H1 (cell line): ENCODE results near the gene ALOX5. TPM values are rescaled to one million over a fixed set of nuclear protein-coding genes. Genes with fewer than 3 reads are reported as not detected.

Experiments used
- CTCF ChIA-PET: fragments of 300-600 bp; sonication (Branson Sonifier 250); formaldehyde crosslinking; loops from one replicate; lab custom pipeline; 2021; ENCODE audit not compliant: partially characterized antibody; lab: Charles Lee
- POLR2A ChIA-PET: fragments of 300-600 bp; sonication (Branson Sonifier 250); formaldehyde crosslinking; loops from one replicate; lab custom pipeline; 2021; ENCODE audit warnings: inconsistent platforms; ENCODE audit not compliant: partially characterized antibody; lab: Charles Lee
- DNase-seq, 2 experiments: peaks; one replicate each; pipeline versions ENCODE4 v3.0.0 to v3.0.0-alpha.2; 2010 to 2022; ENCODE audit warnings: low spot score in 2 of 2, low read depth in 1 of 2, mixed read lengths in 1 of 2
- FAIRE-seq: peaks from 2 replicates; lab custom pipeline; 2011; peaks lifted over from hg19 to GRCh38; lab: Jason Lieb, UNC
- H2AFZ ChIP-seq: 2 replicates; pipeline ENCODE4 v1.8.1; 2012; ENCODE audit warnings: low read length, inconsistent platforms
- H2AK5ac ChIP-seq: 2 replicates; pipeline ENCODE4 v1.6.1; 2013; ENCODE audit warnings: low read depth, low read length
- H2BK120ac ChIP-seq: replicated peaks from 2 replicates; pipeline ENCODE3; 2013; ENCODE audit warnings: low read depth, low read length, inconsistent platforms
- H2BK12ac ChIP-seq: 2 replicates; pipeline ENCODE4 v1.6.1; 2013; ENCODE audit warnings: low read depth, low read length
- H2BK15ac ChIP-seq: 2 replicates; pipeline ENCODE4 v1.6.1; 2013; ENCODE audit warnings: low read length
- H2BK20ac ChIP-seq: 2 replicates; pipeline ENCODE4 v1.6.1; 2013; ENCODE audit warnings: low read length
- H2BK5ac ChIP-seq: 2 replicates; pipeline ENCODE4 v1.6.1; 2013; ENCODE audit warnings: low read depth, low read length
- H3K14ac ChIP-seq: 2 replicates; pipeline ENCODE4 v1.6.1; 2013; ENCODE audit warnings: inconsistent platforms; ENCODE audit not compliant: insufficient read length
- H3K18ac ChIP-seq: 2 replicates; pipeline ENCODE4 v1.6.1; 2013; ENCODE audit warnings: low read length; ENCODE audit errors: extremely low read depth
- H3K23ac ChIP-seq: 2 replicates; pipeline ENCODE4 v1.6.1; 2013; ENCODE audit warnings: inconsistent platforms; ENCODE audit not compliant: insufficient read length
- H3K23me2 ChIP-seq: 2 replicates; pipeline ENCODE4 v1.6.1; 2013; ENCODE audit warnings: low read depth, low read length
- H3K27ac ChIP-seq: 2 replicates; pipeline ENCODE4 v1.6.1; 2011; ENCODE audit warnings: low read depth, low read length, inconsistent platforms
- H3K27me3 ChIP-seq, 4 experiments: replicated peaks in 1 of 4; 1 replicate in 1 of 4; 2 replicates in 3 of 4; pipeline versions ENCODE4 v1.6.1 to v1.8.1; 2011 to 2013; ENCODE audit warnings: low read length in 3 of 4, mild to moderate bottlenecking in 3 of 4, inconsistent platforms in 2 of 4, mixed read lengths in 2 of 4, moderate library complexity in 1 of 4; ENCODE audit not compliant: control insufficient read depth in 3 of 4, insufficient read depth in 3 of 4; ENCODE audit errors: extremely low read depth in 1 of 4
- H3K36me3 ChIP-seq, 4 experiments: 2 replicates each; pipeline versions ENCODE4 v1.6.1 to v1.8.1; 2011 to 2013; ENCODE audit warnings: mild to moderate bottlenecking in 4 of 4, low read length in 3 of 4, moderate library complexity in 2 of 4, control low read depth in 1 of 4, inconsistent platforms in 1 of 4; ENCODE audit not compliant: insufficient read depth in 4 of 4, control insufficient read depth in 2 of 4
- H3K4ac ChIP-seq: replicated peaks from 2 replicates; pipeline ENCODE3; 2013; ENCODE audit warnings: low read length, low read depth, mixed read lengths, inconsistent platforms; ENCODE audit not compliant: insufficient read length
- H3K4me1 ChIP-seq, 4 experiments: replicated peaks in 1 of 4; 1 replicate in 1 of 4; 2 replicates in 3 of 4; pipeline versions ENCODE4 v1.6.1 to v1.8.1; 2011 to 2013; ENCODE audit warnings: low read length in 3 of 4, inconsistent platforms in 2 of 4, mixed read lengths in 1 of 4; ENCODE audit not compliant: insufficient read depth in 4 of 4, control insufficient read depth in 3 of 4
- H3K4me2 ChIP-seq, 2 experiments: 2 replicates each; pipeline versions ENCODE4 v1.6.1 to v1.8.1; 2011 to 2013; ENCODE audit warnings: low read depth in 2 of 2, low read length in 2 of 2, control low read depth in 1 of 2, inconsistent platforms in 1 of 2, mild to moderate bottlenecking in 1 of 2; ENCODE audit not compliant: insufficient read depth in 1 of 2
- H3K4me3 ChIP-seq, 4 experiments: fragments of 200-600, 300-600 bp in 1 of 4; sonication (generic), shearing (Covaris generic), sonication (Bioruptor Twin) in 1 of 4; 2 replicates each; pipeline versions ENCODE4 v1.5.1 to v1.8.1; 2011 to 2016; ENCODE audit warnings: low read length in 4 of 4, low read depth in 3 of 4, control low read depth in 2 of 4, inconsistent platforms in 2 of 4, mild to moderate bottlenecking in 2 of 4, mixed read lengths in 1 of 4, moderate library complexity in 1 of 4; ENCODE audit not compliant: insufficient read depth in 2 of 4; ENCODE audit errors: extremely low read depth in 1 of 4
- H3K56ac ChIP-seq: replicated peaks from 2 replicates; pipeline ENCODE3; 2013; ENCODE audit warnings: low read depth, mild to moderate bottlenecking, mixed read lengths, low read length, inconsistent platforms; ENCODE audit not compliant: insufficient read length
- H3K79me1 ChIP-seq: 2 replicates; pipeline ENCODE4 v1.6.1; 2013; ENCODE audit warnings: low read depth, low read length, control low read depth
- H3K79me2 ChIP-seq, 2 experiments: 2 replicates each; pipeline versions ENCODE4 v1.6.1 to v1.8.1; 2012 to 2013; ENCODE audit warnings: low read length in 2 of 2, mild to moderate bottlenecking in 2 of 2, inconsistent platforms in 1 of 2; ENCODE audit not compliant: insufficient read depth in 2 of 2, control insufficient read depth in 1 of 2
- H3K9ac ChIP-seq, 4 experiments: replicated peaks in 1 of 4; 1 replicate in 1 of 4; 2 replicates in 3 of 4; pipeline versions ENCODE4 v1.6.1 to v1.8.1; 2011 to 2013; ENCODE audit warnings: low read depth in 3 of 4, low read length in 3 of 4, control low read depth in 2 of 4, mild to moderate bottlenecking in 2 of 4, moderate library complexity in 2 of 4, inconsistent platforms in 1 of 4; ENCODE audit errors: extremely low read depth in 1 of 4
- H3K9me3 ChIP-seq, 2 experiments: 2 replicates each; pipeline versions ENCODE4 v1.6.1 to v1.8.1; 2012 to 2013; ENCODE audit warnings: mild to moderate bottlenecking in 2 of 2, moderate library complexity in 2 of 2, control low read depth in 1 of 2, inconsistent platforms in 1 of 2, low read depth in 1 of 2, low read length in 1 of 2, mixed read lengths in 1 of 2; ENCODE audit not compliant: insufficient read depth in 2 of 2
- H4K20me1 ChIP-seq, 2 experiments: replicated peaks in 1 of 2; 2 replicates each; pipeline versions ENCODE3 to v1.8.1; 2011 to 2013; ENCODE audit warnings: inconsistent platforms in 2 of 2, low read length in 2 of 2, mild to moderate bottlenecking in 1 of 2; ENCODE audit not compliant: insufficient read depth in 2 of 2, control insufficient read depth in 1 of 2
- H4K5ac ChIP-seq: 2 replicates; pipeline ENCODE4 v1.6.1; 2013; ENCODE audit warnings: low read length, low read depth, mixed read lengths, inconsistent platforms; ENCODE audit not compliant: insufficient read length
- H4K8ac ChIP-seq: 2 replicates; pipeline ENCODE4 v1.8.0; 2013; ENCODE audit warnings: mild to moderate bottlenecking, moderate library complexity, low read length, inconsistent platforms; ENCODE audit not compliant: insufficient read depth; ENCODE audit errors: extremely low read depth
- H4K91ac ChIP-seq: replicated peaks from 2 replicates; pipeline ENCODE3; 2013; ENCODE audit warnings: low read length, mixed read lengths, inconsistent platforms; ENCODE audit not compliant: insufficient read length
- ASH2L ChIP-seq: fragments of 200-600, 300-600 bp; sonication (generic); IDR thresholded peaks from one replicate; pipeline ENCODE4 v1.7.1; 2017; ENCODE audit warnings: low read length
- CHD1 ChIP-seq: IDR thresholded peaks from 2 replicates; pipeline ENCODE4 v1.6.1; 2012; ENCODE audit warnings: low read depth, low read length, improper control_type of control experiment
- NANOG ChIP-seq: IDR thresholded peaks from 2 replicates; pipeline ENCODE4 v1.6.1; 2011; ENCODE audit warnings: low read length, low read depth, mild to moderate bottlenecking, inconsistent platforms; ENCODE audit not compliant: insufficient read depth, poor library complexity, severe bottlenecking
- POLR2A ChIP-seq, 2 experiments: IDR thresholded peaks; 1 replicate in 1 of 2; 2 replicates in 1 of 2; pipeline ENCODE4 v1.6.1; 2011; ENCODE audit warnings: low read depth in 2 of 2, low read length in 2 of 2, mild to moderate bottlenecking in 2 of 2; ENCODE audit errors: control extremely low read depth in 1 of 2
- RNF2 ChIP-seq: fragments of 200-900, 300-1000 bp; sonication (generic); IDR thresholded peaks from 2 replicates; pipeline ENCODE4 v1.7.1; 2016; ENCODE audit warnings: borderline replicate concordance, low read depth, mild to moderate bottlenecking, antibody characterized with exemption, low read length; ENCODE audit not compliant: poor library complexity, severe bottlenecking; ENCODE audit errors: missing control alignments
- SP4 ChIP-seq: IDR thresholded peaks from 2 replicates; pipeline ENCODE4 v1.6.1; 2012; ENCODE audit warnings: low read length, inconsistent platforms
- TAF1 ChIP-seq: IDR thresholded peaks from 2 replicates; pipeline ENCODE4 v1.6.1; 2011; ENCODE audit warnings: mild to moderate bottlenecking, low read depth, low read length
- TEAD4 ChIP-seq: IDR thresholded peaks from 2 replicates; pipeline ENCODE4 v1.6.1; 2012; ENCODE audit warnings: low read depth, low read length, inconsistent platforms, mixed read lengths
- WGBS, 2 experiments: shearing (Covaris generic) in 1 of 2; methylation state at CpG; one replicate each; pipeline versions ENCODE4 v1.1.6 to v1.1.7; 2013 to 2015; ENCODE audit warnings: low lambda C conversion rate in 2 of 2, mixed read lengths in 2 of 2, inconsistent platforms in 1 of 2, low coverage in 1 of 2, missing lambda C conversion rate in 1 of 2; ENCODE audit not compliant: insufficient replicate concordance in 2 of 2, insufficient coverage in 1 of 2, insufficient read length in 1 of 2; ENCODE audit errors: extremely low coverage in 1 of 2, missing lambda C conversion rate in 1 of 2; 5-methylcytosine and 5-hydroxymethylcytosine counted together
- polyA plus RNA-seq, 7 experiments: library from polyadenylated mRNA; depleted of rRNA in 3 of 7; stranded (reverse) in 5 of 7; unstranded in 2 of 7; fragments of >200 nt in 5 of 7; fragments of 200-250 nt in 2 of 7; gene quantifications; 1 replicate in 5 of 7; 2 replicates in 1 of 7; 4 replicates in 1 of 7; pipeline versions ENCODE4 v1.2.1 to v1.2.3, GENCODE V29; 2011 to 2013; ENCODE audit warnings: missing spikeins in 2 of 7, mixed read lengths in 2 of 7
- total RNA-seq: library from RNA; stranded (reverse); fragmentation: NEBNext Ultra II Directional; extraction: Animal tissue kit (Norgen Biotek cat#: 25700); gene quantifications from 2 replicates; pipeline ENCODE4 v1.2.1, GENCODE V29; 2021
- TF ChIP-seq, protein P1 (sequence below): IDR thresholded peaks from 2 replicates; pipeline ENCODE4 v1.6.1; 2012; ENCODE audit warnings: inconsistent platforms
- TF ChIP-seq, protein P2 (sequence below): IDR thresholded peaks from 2 replicates; pipeline ENCODE4 v1.6.1; 2012; ENCODE audit warnings: low read length, inconsistent platforms

The ALOX5 gene
- total and polyA plus RNA-seq, 2 of the 8 experiments (the other 6 are each of a cell fraction or from before 2014, with no cell fraction given) = 1.6 to 3.8 TPM

DNA sequence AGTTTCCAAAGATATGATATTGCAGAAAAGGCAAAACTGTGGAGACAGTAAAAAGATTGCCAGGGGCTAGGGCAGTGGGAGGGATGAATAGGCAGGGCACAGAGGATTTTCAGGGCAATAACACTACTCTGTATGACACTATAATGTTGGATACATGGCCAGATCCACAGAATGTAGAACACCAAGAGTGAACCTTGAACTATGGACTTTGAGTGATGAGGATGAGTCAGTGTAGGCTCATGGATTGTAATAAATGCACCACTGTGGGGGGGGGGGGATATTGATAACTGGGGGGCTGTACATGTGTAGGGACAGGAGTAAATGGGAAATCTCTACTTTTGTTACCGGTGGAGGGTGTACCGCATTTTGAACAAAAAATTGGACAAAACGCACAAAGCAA lies 77.4 kb downstream of the ALOX5 start:
- H3K79me1 ChIP-seq = no peaks in the 10 kb centered on the region
- 0 out of 7 replicates have a peak, but pooled peaks cover 0 to 2% (median 0%) of the 10 kb centered on the region in 4 experiments for H3K4me1 ChIP-seq
- ChIA-PET CTCF (interaction anchor here (1.8 kb wide), 1 partner anchor 14 kb away, joined by 5 read pairs; no protein-coding TSS in a partner anchor), POLR2A (interaction anchor here (0.6 kb wide), 1 partner anchor 282 kb away, joined by 3 read pairs; no protein-coding TSS in a partner anchor)
- no peaks in the 10 kb centered on the region for H4K20me1 ChIP-seq
- no peak overlapping the region for H4K8ac ChIP-seq
- no peak overlapping the region for H3K4me2 ChIP-seq
- H3K79me2 ChIP-seq = no peaks in the 10 kb centered on the region
- H2BK20ac ChIP-seq = no peak overlapping the region
- H3K23me2 ChIP-seq = no peaks in the 10 kb centered on the region
- H3K9ac ChIP-seq = no peak overlapping the region
- no peaks in the 10 kb centered on the region for H3K27me3 ChIP-seq
- no peaks in the 10 kb centered on the region for H3K36me3 ChIP-seq
- no peak overlapping the region for H3K56ac ChIP-seq
- no peak overlapping the region for H2AFZ ChIP-seq
- H4K5ac ChIP-seq = no peak overlapping the region
- H3K9me3 ChIP-seq = no peaks in the 10 kb centered on the region
- H2BK5ac ChIP-seq = no peak overlapping the region
- H2BK120ac ChIP-seq = no peak overlapping the region
- FAIRE-seq = no peak
- no peak overlapping the region for H2AK5ac ChIP-seq
- H2BK15ac ChIP-seq = no peak overlapping the region
- H3K4ac ChIP-seq = no peak overlapping the region
- no peak overlapping the region for H3K23ac ChIP-seq
- no peak overlapping the region for H3K4me3 ChIP-seq
- H4K91ac ChIP-seq = no peak overlapping the region
- no peak overlapping the region for H2BK12ac ChIP-seq
- DNase-seq = no peak
- H3K14ac ChIP-seq = no peak overlapping the region
- no peak overlapping the region for H3K27ac ChIP-seq
- 93% methylated on average over 3 of the region's 3 CpGs; no CpG with 5 or more reads in 1 of the 2 experiments for WGBS, 2 experiments
- no peak overlapping the region for H3K18ac ChIP-seq
- no peak for TF ChIP-seq TEAD4
- no peak for TF ChIP-seq RNF2
- TF ChIP-seq, protein P1, sequence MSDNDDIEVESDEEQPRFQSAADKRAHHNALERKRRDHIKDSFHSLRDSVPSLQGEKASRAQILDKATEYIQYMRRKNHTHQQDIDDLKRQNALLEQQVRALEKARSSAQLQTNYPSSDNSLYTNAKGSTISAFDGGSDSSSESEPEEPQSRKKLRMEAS = no peak
- no peak for TF ChIP-seq CHD1
- no peak for TF ChIP-seq TAF1
- TF ChIP-seq SP4 = no peak
- TF ChIP-seq, protein P2, sequence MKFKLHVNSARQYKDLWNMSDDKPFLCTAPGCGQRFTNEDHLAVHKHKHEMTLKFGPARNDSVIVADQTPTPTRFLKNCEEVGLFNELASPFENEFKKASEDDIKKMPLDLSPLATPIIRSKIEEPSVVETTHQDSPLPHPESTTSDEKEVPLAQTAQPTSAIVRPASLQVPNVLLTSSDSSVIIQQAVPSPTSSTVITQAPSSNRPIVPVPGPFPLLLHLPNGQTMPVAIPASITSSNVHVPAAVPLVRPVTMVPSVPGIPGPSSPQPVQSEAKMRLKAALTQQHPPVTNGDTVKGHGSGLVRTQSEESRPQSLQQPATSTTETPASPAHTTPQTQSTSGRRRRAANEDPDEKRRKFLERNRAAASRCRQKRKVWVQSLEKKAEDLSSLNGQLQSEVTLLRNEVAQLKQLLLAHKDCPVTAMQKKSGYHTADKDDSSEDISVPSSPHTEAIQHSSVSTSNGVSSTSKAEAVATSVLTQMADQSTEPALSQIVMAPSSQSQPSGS = no peak
- no peak for TF ChIP-seq POLR2A (IDR thresholded peaks at IDR 0.05; ENCODE audit: control extremely low read depth in 1 of 2, low read depth in 2 of 2, low read length in 2 of 2)
- no peak for TF ChIP-seq ASH2L
- TF ChIP-seq NANOG = no peak
